Activated effector memory CD4-positive, alpha-beta T cell treated with Interleukin-2 at 50 U/mL for 16 hours (primary cell): Measurements from ENCODE around the gene TMX2.

Experiments
- DNase-seq: peaks from one replicate; pipeline ENCODE4 v3.0.0-alpha.2; 2020

TMX2 gene

GRCh38 chr11:57771365-57771764 lies 59.0 kb downstream of the TMX2 start:
- no peak for DNase-seq

- no peak for DNase-seq
Observed at GRCh38 chr11:57772562-57772961, 60.2 kb downstream of the TMX2 start.

- no peak for DNase-seq
Observed at GRCh38 chr11:57773026-57773598, 60.7 kb downstream of the TMX2 start.

GRCh38 chr11:57775491-57775890 lies 63.1 kb downstream of the TMX2 start:
- no peak for DNase-seq

GRCh38 chr11:57776031-57776521 lies 63.7 kb downstream of the TMX2 start:
- no peak for DNase-seq

- no peak for DNase-seq
Observed at GRCh38 chr11:57776577-57777210, 64.3 kb downstream of the TMX2 start.

- no peak for DNase-seq
Observed at GRCh38 chr11:57777969-57778317, 65.5 kb downstream of the TMX2 start.

GRCh38 chr11:57778318-57779037 lies 66.1 kb downstream of the TMX2 start:
- DNase-seq = no peak

- DNase-seq = no peak
Observed at GRCh38 chr11:57779276-57779675, 66.9 kb downstream of the TMX2 start.

GRCh38 chr11:57781529-57781943 lies 69.1 kb downstream of the TMX2 start:
- no peak for DNase-seq

- no peak for DNase-seq
Observed at GRCh38 chr11:57785072-57785471, 72.7 kb downstream of the TMX2 start.

GRCh38 chr11:57786436-57786835 lies 74.0 kb downstream of the TMX2 start:
- DNase-seq = no peak

GRCh38 chr11:57787006-57787604 lies 74.7 kb downstream of the TMX2 start:
- no peak for DNase-seq

- DNase-seq = no peak
Observed at GRCh38 chr11:57787920-57788702, 75.7 kb downstream of the TMX2 start.

GRCh38 chr11:57788703-57789088 lies 76.3 kb downstream of the TMX2 start:
- no peak for DNase-seq
